HCT116 (cell line): ENCODE results near the gene ACAN. TPM values are rescaled to one million over a fixed set of nuclear protein-coding genes. Genes with fewer than 3 reads are reported as not detected.

Experiments
- ATAC-seq: fragments of 200-7000 bp; cut with Tn5 transposase; 2 replicates; pipeline ENCODE4 v1.9.1; 2020; ENCODE audit warnings: mild to moderate bottlenecking, moderate library complexity
- BruUV-seq: library from RNA; stranded (reverse); fragments of 400-500 nt; replicated peaks from 2 replicates; lab custom pipeline; 2021; lab: Mats Ljungman, UMichigan
- CTCF ChIA-PET: fragments of 300-600 bp; sonication (Branson Sonifier 250); formaldehyde crosslinking; loops from one replicate; lab custom pipeline; 2021; ENCODE audit warnings: antibody characterized with exemption; lab: Charles Lee
- POLR2A ChIA-PET: fragments of 300-600, 350-600 bp; sonication (Branson Sonifier 250); formaldehyde crosslinking; loops from one replicate; lab custom pipeline; 2021; ENCODE audit warnings: antibody characterized with exemption; lab: Charles Lee
- RAD21 ChIA-PET, 2 experiments: fragments of 300-600 bp; sonication (Branson Sonifier 250); formaldehyde crosslinking; loops; one replicate each; lab custom pipeline; 2023; ENCODE audit warnings: low total read pairs in 2 of 2; ENCODE audit not compliant: uncharacterized antibody in 2 of 2, unreplicated experiment in 2 of 2, low non-redundant PET in 1 of 2; lab: Charles Lee
- DNase-seq: peaks from one replicate; pipeline ENCODE4 v3.0.0-alpha.2; 2010; ENCODE audit warnings: low read depth, low spot score
- H2AFZ ChIP-seq: fragments of 200-600 bp; shearing (Covaris generic), sonication (generic); 2 replicates; pipeline ENCODE4 v1.6.1; 2017; ENCODE audit warnings: low read depth, mixed run types, mixed read lengths, antibody characterized with exemption, low read length; ENCODE audit not compliant: poor library complexity, severe bottlenecking
- H3K27ac ChIP-seq: 2 replicates; pipeline ENCODE4 v1.5.1; 2012; ENCODE audit warnings: low read depth, low read length
- H3K27me3 ChIP-seq: fragments of 200-600 bp; sonication (generic); 2 replicates; pipeline ENCODE4 v1.6.1; 2016; ENCODE audit warnings: mixed run types, low read length, mixed read lengths; ENCODE audit not compliant: insufficient read depth
- H3K36me3 ChIP-seq, 2 experiments: fragments of 200-500 bp in 1 of 2; fragments of 200-600 bp in 1 of 2; sonication (Bioruptor generic) in 1 of 2; sonication (generic) in 1 of 2; 2 replicates each; pipeline versions ENCODE4 v1.5.1 to v1.6.1; 2014 to 2016; ENCODE audit warnings: low read length in 2 of 2, inconsistent platforms in 1 of 2, mixed read lengths in 1 of 2, mixed run types in 1 of 2; ENCODE audit not compliant: insufficient read depth in 2 of 2, control insufficient read depth in 1 of 2
- H3K4me1 ChIP-seq, 2 experiments: fragments of 200-600 bp in 1 of 2; sonication (generic) in 1 of 2; 2 replicates each; pipeline versions ENCODE4 v1.5.1 to v1.6.1; 2012 to 2017; ENCODE audit warnings: low read length in 2 of 2, inconsistent platforms in 1 of 2, mild to moderate bottlenecking in 1 of 2, mixed read lengths in 1 of 2, mixed run types in 1 of 2, moderate library complexity in 1 of 2; ENCODE audit not compliant: insufficient read depth in 2 of 2, control insufficient read depth in 1 of 2
- H3K4me2 ChIP-seq: fragments of 200-600 bp; sonication (generic); 2 replicates; pipeline ENCODE4 v1.6.1; 2017; ENCODE audit warnings: mixed run types, low read length, mixed read lengths
- H3K4me3 ChIP-seq, 2 experiments: fragments of 200-600 bp in 1 of 2; sonication (generic) in 1 of 2; replicated peaks in 1 of 2; 2 replicates each; pipeline ENCODE4 v1.5.1; 2011 to 2016; ENCODE audit warnings: low read length in 2 of 2, control low read depth in 1 of 2, low read depth in 1 of 2, mild to moderate bottlenecking in 1 of 2, mixed read lengths in 1 of 2, mixed run types in 1 of 2
- H3K79me2 ChIP-seq: fragments of 200-600 bp; sonication (generic); 2 replicates; pipeline ENCODE4 v1.6.1; 2017; ENCODE audit warnings: mild to moderate bottlenecking, mixed run types, low read length, moderate library complexity, mixed read lengths; ENCODE audit not compliant: insufficient read depth
- H3K9ac ChIP-seq: fragments of 200-600 bp; sonication (generic); 2 replicates; pipeline ENCODE4 v1.6.1; 2016; ENCODE audit warnings: low read length, mixed read lengths
- H3K9me2 ChIP-seq: fragments of 200-600 bp; sonication (generic), shearing (Covaris generic); 2 replicates; pipeline ENCODE4 v1.6.1; 2017; ENCODE audit warnings: mixed run types, mild to moderate bottlenecking, moderate library complexity; ENCODE audit not compliant: insufficient read depth
- H3K9me3 ChIP-seq, 2 experiments: fragments of 200-500 bp in 1 of 2; fragments of 200-600 bp in 1 of 2; sonication (Bioruptor generic) in 1 of 2; sonication (generic) in 1 of 2; 2 replicates each; pipeline ENCODE4 v1.6.1; 2014 to 2017; ENCODE audit warnings: low read length in 2 of 2, mixed read lengths in 2 of 2, inconsistent platforms in 1 of 2, low read depth in 1 of 2, mild to moderate bottlenecking in 1 of 2, mixed run types in 1 of 2, moderate library complexity in 1 of 2; ENCODE audit not compliant: control insufficient read depth in 1 of 2, insufficient read depth in 1 of 2
- H4K20me1 ChIP-seq: fragments of 200-600 bp; sonication (generic), shearing (Covaris generic); 2 replicates; pipeline ENCODE4 v1.6.1; 2017; ENCODE audit warnings: mixed run types, mild to moderate bottlenecking, moderate library complexity; ENCODE audit not compliant: insufficient read depth
- EGR1 ChIP-seq: IDR thresholded peaks from 2 replicates; pipeline ENCODE4 v1.6.1; 2012; ENCODE audit warnings: low read depth
- EZH2 ChIP-seq: fragments of 200-600 bp; sonication (generic); IDR thresholded peaks from 2 replicates; pipeline ENCODE4 v1.6.1; 2017; ENCODE audit warnings: antibody characterized with exemption, mixed run types
- EZH2phosphoT487 ChIP-seq: fragments of 200-600 bp; IDR thresholded peaks from 2 replicates; pipeline ENCODE4 v1.6.1; 2018; ENCODE audit warnings: antibody characterized with exemption, borderline replicate concordance
- JUND ChIP-seq: IDR thresholded peaks from 2 replicates; pipeline ENCODE4 v1.6.1; 2012
- POLR2A ChIP-seq: IDR thresholded peaks from 2 replicates; pipeline ENCODE4 v1.7.0; 2011; ENCODE audit warnings: borderline replicate concordance; ENCODE audit not compliant: insufficient read depth, insufficient read length; ENCODE audit errors: extremely low read depth
- POLR2AphosphoS5 ChIP-seq: IDR thresholded peaks from 2 replicates; pipeline ENCODE4 v1.6.1; 2011; ENCODE audit warnings: mild to moderate bottlenecking, low read depth, low read length, moderate library complexity
- RAD21 ChIP-seq: IDR thresholded peaks from 2 replicates; pipeline ENCODE4 v1.6.1; 2012; ENCODE audit warnings: low read depth, mild to moderate bottlenecking
- SIN3A ChIP-seq: IDR thresholded peaks from 2 replicates; pipeline ENCODE4 v1.6.1; 2012; ENCODE audit warnings: low read depth
- ZFX ChIP-seq: fragments of 450-650 bp; IDR thresholded peaks from 2 replicates; pipeline ENCODE4 v1.6.1; 2017
- intact Hi-C: fragments of 100-400 bp; cut with micrococcal nuclease; formaldehyde crosslinking; loops from 2 replicates; pipeline ENCODE4 v1.10.0; 2022
- total RNA-seq: library from RNA; stranded (reverse); gene quantifications from one replicate; pipeline ENCODE4 v1.2.1, GENCODE V29; 2021; ENCODE audit not compliant: unreplicated experiment
- TF ChIP-seq, protein P1 (sequence below), 3 experiments: fragments of 200-600 bp in 1 of 3; sonication (generic) in 1 of 3; IDR thresholded peaks in 2 of 3; conservative IDR thresholded peaks in 1 of 3; 2 replicates each; pipeline ENCODE4 v1.5.1; 2012 to 2017; ENCODE audit warnings: low read depth in 2 of 3, low read length in 2 of 3, antibody characterized with exemption in 1 of 3, borderline replicate concordance in 1 of 3, control low read depth in 1 of 3, mild to moderate bottlenecking in 1 of 3, mixed read lengths in 1 of 3, mixed run types in 1 of 3, moderate library complexity in 1 of 3; ENCODE audit not compliant: insufficient read depth in 1 of 3
- TF ChIP-seq, protein P2 (sequence below): IDR thresholded peaks from 2 replicates; pipeline ENCODE4 v1.6.1; 2012

The ACAN gene
- total RNA-seq, 1 experiment from 2014 or later, result not detected

DNA sequence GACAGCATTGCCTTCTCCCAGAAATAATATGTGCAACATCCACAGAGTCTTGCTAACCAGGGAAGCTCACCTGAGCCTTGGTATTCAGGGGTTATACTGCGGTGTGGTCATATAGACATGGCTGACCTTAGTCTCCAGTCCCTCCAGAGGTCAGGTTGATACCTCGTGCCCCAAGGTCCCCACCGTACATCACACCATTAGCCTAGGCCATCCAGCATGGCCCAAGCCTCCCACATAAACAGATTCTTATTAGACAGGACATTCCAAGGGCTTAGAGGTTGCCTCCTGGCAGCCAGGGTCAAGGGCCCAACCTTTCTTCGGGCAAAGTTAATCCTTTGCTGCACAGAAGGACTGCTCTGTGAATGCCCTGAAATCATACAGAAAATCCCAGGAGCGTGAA is 18.8 kb downstream of the ACAN start:
- Histone ChIP-seq H3K9me2 (no peaks in the 10 kb centered on the region), H3K9ac (no peak overlapping the region), H3K4me3 (no peak overlapping the region), H3K27ac (no peak overlapping the region), H3K4me1 (no peaks in the 10 kb centered on the region), H3K4me2 (no peak overlapping the region), H3K27me3 (peaks cover 24% of the 10 kb centered on the region), H3K79me2 (no peaks in the 10 kb centered on the region), H3K9me3 (no peaks in the 10 kb centered on the region), H2AFZ (no peak overlapping the region), H4K20me1 (no peaks in the 10 kb centered on the region), H3K36me3 (no peaks in the 10 kb centered on the region)
- DNase-seq (no peak), ATAC-seq (no peak)
- BruUV-seq, result no TSS peak
- POLR2A ChIA-PET, result no interaction called here
- RAD21 ChIA-PET, result no interaction called here
- TF ChIP-seq ZFX, result 0 out of 2 replicates have a peak, but pooled peaks have one; percentile 16
- no peak for TF ChIP-seq EZH2phosphoT487
- no peak for TF ChIP-seq SIN3A
- no peak for TF ChIP-seq RAD21
- TF ChIP-seq EZH2, result no peak
- TF ChIP-seq JUND, result no peak
- intact Hi-C loops, result no loop called here
- CTCF ChIA-PET, result interaction anchor here (1.5 kb wide), 1 partner anchor 7 kb away, joined by 3 read pairs; no protein-coding TSS in a partner anchor

GRCh38 chr15:88828791-88829190 is 25.6 kb downstream of the ACAN start:
- no peak for TF ChIP-seq POLR2AphosphoS5
- no peak for TF ChIP-seq RAD21
- TF ChIP-seq POLR2A, result no peak
- TF ChIP-seq EZH2, result no peak
- TF ChIP-seq, protein P1, sequence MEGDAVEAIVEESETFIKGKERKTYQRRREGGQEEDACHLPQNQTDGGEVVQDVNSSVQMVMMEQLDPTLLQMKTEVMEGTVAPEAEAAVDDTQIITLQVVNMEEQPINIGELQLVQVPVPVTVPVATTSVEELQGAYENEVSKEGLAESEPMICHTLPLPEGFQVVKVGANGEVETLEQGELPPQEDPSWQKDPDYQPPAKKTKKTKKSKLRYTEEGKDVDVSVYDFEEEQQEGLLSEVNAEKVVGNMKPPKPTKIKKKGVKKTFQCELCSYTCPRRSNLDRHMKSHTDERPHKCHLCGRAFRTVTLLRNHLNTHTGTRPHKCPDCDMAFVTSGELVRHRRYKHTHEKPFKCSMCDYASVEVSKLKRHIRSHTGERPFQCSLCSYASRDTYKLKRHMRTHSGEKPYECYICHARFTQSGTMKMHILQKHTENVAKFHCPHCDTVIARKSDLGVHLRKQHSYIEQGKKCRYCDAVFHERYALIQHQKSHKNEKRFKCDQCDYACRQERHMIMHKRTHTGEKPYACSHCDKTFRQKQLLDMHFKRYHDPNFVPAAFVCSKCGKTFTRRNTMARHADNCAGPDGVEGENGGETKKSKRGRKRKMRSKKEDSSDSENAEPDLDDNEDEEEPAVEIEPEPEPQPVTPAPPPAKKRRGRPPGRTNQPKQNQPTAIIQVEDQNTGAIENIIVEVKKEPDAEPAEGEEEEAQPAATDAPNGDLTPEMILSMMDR (IDR thresholded peaks at IDR 0.05 in 2 of 3, conservative IDR thresholded peaks at IDR 0.05 in 1 of 3; ENCODE audit: borderline replicate concordance in 1 of 3, insufficient read depth in 1 of 3, low read depth in 2 of 3, low read length in 2 of 3), result no peak
- TF ChIP-seq EGR1, result no peak
- TF ChIP-seq, protein P2, sequence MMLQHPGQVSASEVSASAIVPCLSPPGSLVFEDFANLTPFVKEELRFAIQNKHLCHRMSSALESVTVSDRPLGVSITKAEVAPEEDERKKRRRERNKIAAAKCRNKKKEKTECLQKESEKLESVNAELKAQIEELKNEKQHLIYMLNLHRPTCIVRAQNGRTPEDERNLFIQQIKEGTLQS, result no peak
- Histone ChIP-seq H3K4me2 (no peak overlapping the region), H2AFZ (no peak overlapping the region), H3K9ac (no peak overlapping the region), H3K4me1 (no peaks in the 10 kb centered on the region), H3K9me3 (no peaks in the 10 kb centered on the region), H3K9me2 (no peaks in the 10 kb centered on the region), H3K79me2 (no peaks in the 10 kb centered on the region), H4K20me1 (no peaks in the 10 kb centered on the region), H3K4me3 (no peak overlapping the region), H3K36me3 (no peaks in the 10 kb centered on the region), H3K27me3 (0 out of 2 replicates have a peak, but pooled peaks cover 9% of the 10 kb centered on the region), H3K27ac (no peak overlapping the region)
- ChIA-PET POLR2A (no interaction called here), CTCF (no interaction called here), RAD21 (no interaction called here)
- ATAC-seq (no peak), DNase-seq (no peak)
- no TSS peak for BruUV-seq
- intact Hi-C loops, result no loop called here
